Karpas-422 (cell line): ENCODE data around the gene FBXL14. TPM values are rescaled to one million over a fixed set of nuclear protein-coding genes. Genes with fewer than 3 reads are reported as not detected.

ENCODE experiments used
- DNase-seq: peaks from one replicate; pipeline ENCODE4 v3.0.0-alpha.2; 2015
- H2AFZ ChIP-seq: fragments of 200-600 bp; sonication (generic); 2 replicates; pipeline ENCODE4 v1.6.1; 2014; ENCODE audit warnings: antibody characterized with exemption, low read length, mixed read lengths
- H3K27ac ChIP-seq: fragments of 200-600 bp; sonication (generic); 2 replicates; pipeline ENCODE4 v1.5.1; 2014; ENCODE audit warnings: mild to moderate bottlenecking, low read length, moderate library complexity
- H3K27me3 ChIP-seq: fragments of 200-600 bp; sonication (generic); 2 replicates; pipeline ENCODE4 v1.6.1; 2014; ENCODE audit warnings: low read length, mixed read lengths
- H3K36me3 ChIP-seq: fragments of 200-600 bp; sonication (generic); 2 replicates; pipeline ENCODE4 v1.6.1; 2014; ENCODE audit warnings: low read length, mixed read lengths; ENCODE audit not compliant: insufficient read depth
- H3K4me1 ChIP-seq: fragments of 200-600 bp; sonication (generic); 2 replicates; pipeline ENCODE4 v1.6.1; 2014; ENCODE audit warnings: mild to moderate bottlenecking, low read length, mixed read lengths
- H3K4me2 ChIP-seq: fragments of 200-600 bp; sonication (generic); 2 replicates; pipeline ENCODE4 v1.6.1; 2014; ENCODE audit warnings: low read length, low read depth, mild to moderate bottlenecking; ENCODE audit not compliant: poor library complexity, severe bottlenecking
- H3K4me3 ChIP-seq: fragments of 200-600 bp; sonication (generic); 2 replicates; pipeline ENCODE4 v1.5.1; 2014; ENCODE audit warnings: mild to moderate bottlenecking, antibody characterized with exemption, low read length, mixed read lengths
- H3K79me2 ChIP-seq: fragments of 200-600 bp; sonication (generic); 2 replicates; pipeline ENCODE4 v1.6.1; 2014; ENCODE audit warnings: mild to moderate bottlenecking, low read length, mixed read lengths
- H3K9ac ChIP-seq: fragments of 200-600 bp; sonication (generic); 2 replicates; pipeline ENCODE4 v1.6.0; 2014; ENCODE audit warnings: low read length
- H3K9me2 ChIP-seq: fragments of 200-600 bp; sonication (generic), shearing (Covaris generic); replicated peaks from 2 replicates; pipeline ENCODE4 v1.6.0; 2014; ENCODE audit warnings: mild to moderate bottlenecking, low read length, moderate library complexity; ENCODE audit not compliant: insufficient read depth
- H3K9me3 ChIP-seq: fragments of 300-700, 200-600 bp; sonication (generic); 2 replicates; pipeline ENCODE4 v1.6.1; 2014; ENCODE audit warnings: low read length, mixed read lengths
- H4K20me1 ChIP-seq: fragments of 200-600 bp; sonication (generic); 2 replicates; pipeline ENCODE4 v1.6.1; 2014; ENCODE audit warnings: mild to moderate bottlenecking, antibody characterized with exemption, low read length, low read depth; ENCODE audit not compliant: insufficient read depth
- total RNA-seq: library from RNA; depleted of rRNA; stranded (reverse); fragments of >200 nt; shearing (Covaris generic); gene quantifications from 2 replicates; pipeline ENCODE4 v1.2.3, GENCODE V29; 2014; ENCODE audit warnings: low replicate concordance

FBXL14 gene
- total RNA-seq, 1 experiment from 2014 or later = 29.0 TPM

- no peaks in the 10 kb centered on the region for H3K27me3 ChIP-seq
- no peak overlapping the region for H3K4me3 ChIP-seq
- no peak for DNase-seq
- no peak overlapping the region for H2AFZ ChIP-seq
- H3K36me3 ChIP-seq = no peaks in the 10 kb centered on the region
- no peaks in the 10 kb centered on the region for H3K9me2 ChIP-seq
- no peaks in the 10 kb centered on the region for H3K79me2 ChIP-seq
- H3K9ac ChIP-seq = no peak overlapping the region
- no peaks in the 10 kb centered on the region for H3K9me3 ChIP-seq
- H4K20me1 ChIP-seq = no peaks in the 10 kb centered on the region
- H3K4me2 ChIP-seq = no peak overlapping the region
- H3K4me1 ChIP-seq = peaks cover 10% of the 10 kb centered on the region
- H3K27ac ChIP-seq = no peak overlapping the region
These were observed 41.1 kb upstream of the FBXL14 start for GRCh38 chr12:1635301-1636095.

GRCh38 chr12:1634590-1635191 is 40.3 kb upstream of the FBXL14 start:
- H3K79me2 ChIP-seq = no peaks in the 10 kb centered on the region
- H4K20me1 ChIP-seq = no peaks in the 10 kb centered on the region
- no peak overlapping the region for H3K4me2 ChIP-seq
- peak; percentile 85 for DNase-seq
- no peaks in the 10 kb centered on the region for H3K36me3 ChIP-seq
- H3K27ac ChIP-seq = no peak overlapping the region
- no peak overlapping the region for H3K4me3 ChIP-seq
- no peaks in the 10 kb centered on the region for H3K9me3 ChIP-seq
- H3K27me3 ChIP-seq = no peaks in the 10 kb centered on the region
- H3K4me1 ChIP-seq = peaks cover 18% of the 10 kb centered on the region
- no peak overlapping the region for H2AFZ ChIP-seq
- no peaks in the 10 kb centered on the region for H3K9me2 ChIP-seq
- H3K9ac ChIP-seq = no peak overlapping the region

- H2AFZ ChIP-seq = no peak overlapping the region
- H3K27me3 ChIP-seq = no peaks in the 10 kb centered on the region
- H3K79me2 ChIP-seq = no peaks in the 10 kb centered on the region
- peaks cover 24% of the 10 kb centered on the region for H3K4me1 ChIP-seq
- no peaks in the 10 kb centered on the region for H3K9me2 ChIP-seq
- H3K36me3 ChIP-seq = no peaks in the 10 kb centered on the region
- no peak for DNase-seq
- no peak overlapping the region for H3K4me2 ChIP-seq
- no peaks in the 10 kb centered on the region for H4K20me1 ChIP-seq
- no peak overlapping the region for H3K27ac ChIP-seq
- H3K9ac ChIP-seq = no peak overlapping the region
- H3K4me3 ChIP-seq = no peak overlapping the region
- H3K9me3 ChIP-seq = no peaks in the 10 kb centered on the region
These were observed 39.8 kb upstream of the FBXL14 start for GRCh38 chr12:1634149-1634548.

GRCh38 chr12:1633459-1633858 is 39.1 kb upstream of the FBXL14 start:
- no peak for DNase-seq
- Histone ChIP-seq H4K20me1 (no peaks in the 10 kb centered on the region), H3K9me2 (no peaks in the 10 kb centered on the region), H3K4me1 (peaks cover 24% of the 10 kb centered on the region), H3K36me3 (no peaks in the 10 kb centered on the region), H3K27ac (no peak overlapping the region), H3K79me2 (no peaks in the 10 kb centered on the region), H3K27me3 (no peaks in the 10 kb centered on the region), H2AFZ (no peak overlapping the region), H3K9me3 (no peaks in the 10 kb centered on the region), H3K4me2 (no peak overlapping the region), H3K4me3 (no peak overlapping the region), H3K9ac (no peak overlapping the region)

- Histone ChIP-seq H3K9me3 (no peaks in the 10 kb centered on the region), H3K79me2 (no peaks in the 10 kb centered on the region), H3K4me1 (peaks cover 24% of the 10 kb centered on the region), H3K27ac (no peak overlapping the region), H2AFZ (no peak overlapping the region), H3K4me2 (no peak overlapping the region), H3K9ac (no peak overlapping the region), H3K36me3 (no peaks in the 10 kb centered on the region), H3K4me3 (no peak overlapping the region), H3K27me3 (no peaks in the 10 kb centered on the region), H4K20me1 (no peaks in the 10 kb centered on the region), H3K9me2 (no peaks in the 10 kb centered on the region)
- no peak for DNase-seq
These were observed 38.3 kb upstream of the FBXL14 start for GRCh38 chr12:1632702-1633101.

GRCh38 chr12:1630827-1631591 is 36.6 kb upstream of the FBXL14 start:
- Histone ChIP-seq H2AFZ (no peak overlapping the region), H3K79me2 (no peaks in the 10 kb centered on the region), H3K4me1 (peaks cover 24% of the 10 kb centered on the region), H3K9me2 (no peaks in the 10 kb centered on the region), H3K36me3 (no peaks in the 10 kb centered on the region), H3K4me3 (no peak overlapping the region), H4K20me1 (no peaks in the 10 kb centered on the region), H3K9me3 (no peaks in the 10 kb centered on the region), H3K27ac (no peak overlapping the region), H3K4me2 (no peak overlapping the region), H3K27me3 (no peaks in the 10 kb centered on the region), H3K9ac (no peak overlapping the region)
- DNase-seq = no peak

GRCh38 chr12:1630133-1630826 is 35.9 kb upstream of the FBXL14 start:
- peaks cover 24% of the 10 kb centered on the region for H3K4me1 ChIP-seq
- peak overlapping the region; percentile 72 for H3K4me3 ChIP-seq
- H3K4me2 ChIP-seq = peak overlapping the region; percentile 91
- no peaks in the 10 kb centered on the region for H3K27me3 ChIP-seq
- peak overlapping the region; percentile 81 for H2AFZ ChIP-seq
- no peaks in the 10 kb centered on the region for H3K9me2 ChIP-seq
- H3K9me3 ChIP-seq = no peaks in the 10 kb centered on the region
- no peak overlapping the region for H3K27ac ChIP-seq
- peak overlapping the region; percentile 66 for H3K9ac ChIP-seq
- peak; percentile 48 for DNase-seq
- no peaks in the 10 kb centered on the region for H3K36me3 ChIP-seq
- H4K20me1 ChIP-seq = no peaks in the 10 kb centered on the region
- no peaks in the 10 kb centered on the region for H3K79me2 ChIP-seq
